ENCODE results near the gene NLGN3.

GRCh38 chrX:71171110-71171801 lies 26.6 kb downstream of the NLGN3 start:
- no peak for TF ChIP-seq POLR2A (IDR thresholded peaks at IDR 0.05)
- TF ChIP-seq, protein P1, sequence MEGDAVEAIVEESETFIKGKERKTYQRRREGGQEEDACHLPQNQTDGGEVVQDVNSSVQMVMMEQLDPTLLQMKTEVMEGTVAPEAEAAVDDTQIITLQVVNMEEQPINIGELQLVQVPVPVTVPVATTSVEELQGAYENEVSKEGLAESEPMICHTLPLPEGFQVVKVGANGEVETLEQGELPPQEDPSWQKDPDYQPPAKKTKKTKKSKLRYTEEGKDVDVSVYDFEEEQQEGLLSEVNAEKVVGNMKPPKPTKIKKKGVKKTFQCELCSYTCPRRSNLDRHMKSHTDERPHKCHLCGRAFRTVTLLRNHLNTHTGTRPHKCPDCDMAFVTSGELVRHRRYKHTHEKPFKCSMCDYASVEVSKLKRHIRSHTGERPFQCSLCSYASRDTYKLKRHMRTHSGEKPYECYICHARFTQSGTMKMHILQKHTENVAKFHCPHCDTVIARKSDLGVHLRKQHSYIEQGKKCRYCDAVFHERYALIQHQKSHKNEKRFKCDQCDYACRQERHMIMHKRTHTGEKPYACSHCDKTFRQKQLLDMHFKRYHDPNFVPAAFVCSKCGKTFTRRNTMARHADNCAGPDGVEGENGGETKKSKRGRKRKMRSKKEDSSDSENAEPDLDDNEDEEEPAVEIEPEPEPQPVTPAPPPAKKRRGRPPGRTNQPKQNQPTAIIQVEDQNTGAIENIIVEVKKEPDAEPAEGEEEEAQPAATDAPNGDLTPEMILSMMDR (IDR thresholded peaks at IDR 0.05), result no peak
